Endothelial cell (in vitro differentiated cells): Measurements from ENCODE around the gene CACYBP. TPM values are rescaled to one million over a fixed set of nuclear protein-coding genes. Genes with fewer than 3 reads are reported as not detected.

Source experiments
- DNase-seq: peaks from one replicate; pipeline ENCODE4 v3.0.0; 2021; ENCODE audit warnings: low spot score
- H3K27ac Mint-ChIP-seq: one replicate; pipeline ENCODE4 v1.8.0; 2021; ENCODE audit warnings: mixed read lengths, inconsistent platforms; ENCODE audit not compliant: unreplicated experiment
- H3K27me3 Mint-ChIP-seq: one replicate; pipeline ENCODE4 v1.8.0; 2021; ENCODE audit warnings: mild to moderate bottlenecking, moderate library complexity, mixed read lengths, inconsistent platforms; ENCODE audit not compliant: unreplicated experiment
- H3K36me3 Mint-ChIP-seq: one replicate; pipeline ENCODE4 v1.8.0; 2021; ENCODE audit warnings: mild to moderate bottlenecking, low read depth, mixed read lengths, inconsistent platforms; ENCODE audit not compliant: unreplicated experiment
- H3K4me1 Mint-ChIP-seq: one replicate; pipeline ENCODE4 v1.8.0; 2021; ENCODE audit warnings: mild to moderate bottlenecking, mixed read lengths, inconsistent platforms; ENCODE audit not compliant: unreplicated experiment
- H3K4me3 Mint-ChIP-seq: one replicate; pipeline ENCODE4 v1.8.0; 2021; ENCODE audit warnings: mild to moderate bottlenecking, mixed read lengths, inconsistent platforms; ENCODE audit not compliant: unreplicated experiment
- H3K9me3 Mint-ChIP-seq: one replicate; pipeline ENCODE4 v1.8.0; 2021; ENCODE audit warnings: mixed read lengths, inconsistent platforms; ENCODE audit not compliant: unreplicated experiment
- total RNA-seq: library from RNA; stranded (reverse); fragmentation: NEBNext Ultra II Directional; extraction: Animal tissue kit (Norgen Biotek cat#: 25700); gene quantifications from one replicate; pipeline ENCODE4 v1.2.1, GENCODE V29; 2021; ENCODE audit not compliant: unreplicated experiment
- TF ChIP-seq, protein P1 (sequence below): fragments of 200-600 bp; sonication (generic); IDR thresholded peaks from one replicate; pipeline ENCODE4 v1.5.0; 2021; ENCODE audit warnings: antibody characterized with exemption; ENCODE audit not compliant: unreplicated experiment

The CACYBP gene
- total RNA-seq, 1 donor from 2014 or later: 95.0 TPM

- Mint-ChIP-seq H3K27me3 (peaks cover 3% of the 10 kb centered on the region), H3K4me3 (no peak overlapping the region), H3K9me3 (no peaks in the 10 kb centered on the region), H3K4me1 (peaks cover 29% of the 10 kb centered on the region), H3K36me3 (no peaks in the 10 kb centered on the region), H3K27ac (no peak overlapping the region)
- TF ChIP-seq, protein P1, sequence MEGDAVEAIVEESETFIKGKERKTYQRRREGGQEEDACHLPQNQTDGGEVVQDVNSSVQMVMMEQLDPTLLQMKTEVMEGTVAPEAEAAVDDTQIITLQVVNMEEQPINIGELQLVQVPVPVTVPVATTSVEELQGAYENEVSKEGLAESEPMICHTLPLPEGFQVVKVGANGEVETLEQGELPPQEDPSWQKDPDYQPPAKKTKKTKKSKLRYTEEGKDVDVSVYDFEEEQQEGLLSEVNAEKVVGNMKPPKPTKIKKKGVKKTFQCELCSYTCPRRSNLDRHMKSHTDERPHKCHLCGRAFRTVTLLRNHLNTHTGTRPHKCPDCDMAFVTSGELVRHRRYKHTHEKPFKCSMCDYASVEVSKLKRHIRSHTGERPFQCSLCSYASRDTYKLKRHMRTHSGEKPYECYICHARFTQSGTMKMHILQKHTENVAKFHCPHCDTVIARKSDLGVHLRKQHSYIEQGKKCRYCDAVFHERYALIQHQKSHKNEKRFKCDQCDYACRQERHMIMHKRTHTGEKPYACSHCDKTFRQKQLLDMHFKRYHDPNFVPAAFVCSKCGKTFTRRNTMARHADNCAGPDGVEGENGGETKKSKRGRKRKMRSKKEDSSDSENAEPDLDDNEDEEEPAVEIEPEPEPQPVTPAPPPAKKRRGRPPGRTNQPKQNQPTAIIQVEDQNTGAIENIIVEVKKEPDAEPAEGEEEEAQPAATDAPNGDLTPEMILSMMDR: no peak
- DNase-seq: no peak
These were observed 27.8 kb upstream of the CACYBP start for GRCh38 chr1:174971902-174972301.

GRCh38 chr1:174974711-174975119 is 25.0 kb upstream of the CACYBP start:
- peaks cover 3% of the 10 kb centered on the region for H3K27me3 Mint-ChIP-seq
- TF ChIP-seq, protein P1: no peak
- H3K36me3 Mint-ChIP-seq: no peaks in the 10 kb centered on the region
- H3K4me3 Mint-ChIP-seq: no peak overlapping the region
- no peak for DNase-seq
- peaks cover 11% of the 10 kb centered on the region for H3K4me1 Mint-ChIP-seq
- no peak overlapping the region for H3K27ac Mint-ChIP-seq
- no peaks in the 10 kb centered on the region for H3K9me3 Mint-ChIP-seq

DNA sequence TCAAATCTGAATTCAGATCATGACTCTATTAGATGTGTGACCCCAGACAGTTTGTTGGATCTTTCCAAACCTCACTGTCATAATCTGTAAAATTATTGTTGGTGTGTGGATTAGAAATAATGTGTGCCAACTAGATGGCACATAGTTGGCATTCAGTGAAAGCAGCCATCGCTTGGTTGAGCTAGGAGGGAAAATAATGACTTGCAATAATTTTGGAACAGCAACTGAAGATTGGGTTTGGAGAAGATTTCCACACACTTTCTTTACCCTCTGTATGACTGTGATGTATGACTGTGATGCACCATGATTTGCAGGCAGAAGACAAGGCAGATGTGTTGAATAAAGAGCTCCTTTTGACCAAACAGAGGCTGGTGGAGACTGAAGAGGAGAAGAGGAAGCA is 24.0 kb upstream of the CACYBP start:
- Mint-ChIP-seq H3K27me3 (peaks cover 3% of the 10 kb centered on the region), H3K27ac (no peak overlapping the region), H3K9me3 (no peaks in the 10 kb centered on the region), H3K4me1 (peaks cover 15% of the 10 kb centered on the region), H3K4me3 (no peak overlapping the region), H3K36me3 (no peaks in the 10 kb centered on the region)
- TF ChIP-seq, protein P1: no peak
- no peak for DNase-seq

GRCh38 chr1:174976436-174977108 is 23.2 kb upstream of the CACYBP start:
- no peaks in the 10 kb centered on the region for H3K36me3 Mint-ChIP-seq
- H3K27me3 Mint-ChIP-seq: peaks cover under 1% of the 10 kb centered on the region
- H3K9me3 Mint-ChIP-seq: no peaks in the 10 kb centered on the region
- H3K27ac Mint-ChIP-seq: peak overlapping the region; percentile 18
- DNase-seq: no peak
- H3K4me3 Mint-ChIP-seq: no peak overlapping the region
- TF ChIP-seq, protein P1: no peak
- peaks cover 12% of the 10 kb centered on the region for H3K4me1 Mint-ChIP-seq

DNA sequence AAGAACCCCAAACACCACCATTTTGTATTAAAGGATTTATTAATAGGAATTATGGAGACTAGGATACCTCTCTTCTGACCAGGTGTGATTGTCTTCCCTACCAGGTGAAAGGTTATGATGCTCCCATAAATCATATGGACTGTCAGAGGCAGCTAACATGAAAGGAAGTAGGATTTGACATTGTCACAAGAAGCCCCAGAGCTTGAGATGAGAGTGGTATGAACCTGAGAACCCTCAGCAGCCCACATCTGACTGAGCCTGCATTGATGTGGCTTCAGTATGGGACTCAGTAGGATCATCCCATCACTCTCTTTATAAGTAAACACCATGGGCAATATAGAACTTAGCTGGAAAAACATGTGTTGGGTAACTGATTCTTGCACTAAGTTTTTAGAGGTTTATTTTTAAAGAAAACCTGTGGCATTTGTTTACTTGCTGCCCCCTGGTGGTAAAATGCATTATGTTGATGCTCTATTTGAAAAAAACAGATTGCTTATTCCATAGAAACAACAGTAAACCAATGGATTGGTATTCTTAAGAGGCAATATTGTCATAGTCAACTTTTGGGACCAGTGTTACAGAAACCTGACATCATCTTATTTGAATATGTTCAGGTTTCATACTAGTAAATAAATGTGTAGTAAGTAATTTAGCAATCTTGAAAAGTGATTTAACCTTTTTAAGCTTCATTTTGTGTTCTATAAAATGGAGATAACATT is 16.6 kb upstream of the CACYBP start:
- H3K27ac Mint-ChIP-seq: no peak overlapping the region
- DNase-seq: peak; percentile 46
- H3K36me3 Mint-ChIP-seq: no peaks in the 10 kb centered on the region
- H3K4me3 Mint-ChIP-seq: no peak overlapping the region
- peaks cover 3% of the 10 kb centered on the region for H3K4me1 Mint-ChIP-seq
- TF ChIP-seq, protein P1: peak; percentile 97
- H3K27me3 Mint-ChIP-seq: peaks cover 3% of the 10 kb centered on the region
- H3K9me3 Mint-ChIP-seq: no peaks in the 10 kb centered on the region
